NCI-H2196 (cell line): ENCODE results near the gene PIGL.
"Not testable (repeated sequence)": the region's sequence is repeated elsewhere in the genome, so short reads cannot be mapped to it uniquely, and the experiment has no call there.

Experiments used
- DNase-seq: peaks from one replicate; lab custom pipeline; 2025; ENCODE audit not compliant: unreplicated experiment; lab: John Stamatoyannopoulos, UW

The PIGL gene

GRCh38 chr17:16304830-16305229 lies 87.8 kb downstream of the PIGL start:
- no peak for DNase-seq

- no peak for DNase-seq
These were observed 89.2 kb downstream of the PIGL start for GRCh38 chr17:16306211-16306610.

DNA sequence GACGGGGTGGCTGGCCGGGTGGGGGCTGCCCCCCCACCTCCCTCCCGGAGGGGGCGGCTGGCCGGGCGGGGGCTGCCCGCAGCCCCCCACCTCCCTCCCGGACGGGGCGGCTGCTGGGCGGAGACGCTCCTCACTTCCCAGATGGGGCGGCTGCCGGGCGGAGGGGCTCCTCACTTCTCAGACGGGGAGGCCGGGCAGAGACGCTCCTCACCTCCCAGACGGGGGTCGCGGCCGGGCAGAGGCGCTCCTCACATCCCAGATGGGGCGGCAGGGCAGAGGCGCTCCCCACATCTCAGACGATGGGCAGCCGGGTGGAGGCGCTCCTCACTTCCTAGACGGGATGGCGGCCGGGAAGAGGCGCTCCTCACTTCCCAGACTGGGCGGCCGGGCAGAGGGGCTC lies 95.1 kb downstream of the PIGL start:
- DNase-seq, result not testable (repeated sequence)

GRCh38 chr17:16313139-16314090 lies 96.4 kb downstream of the PIGL start:
- no peak for DNase-seq

GRCh38 chr17:16314189-16314588 lies 97.2 kb downstream of the PIGL start:
- DNase-seq, result no peak

- no peak for DNase-seq
These were observed 97.8 kb downstream of the PIGL start for GRCh38 chr17:16314859-16315258.

DNA sequence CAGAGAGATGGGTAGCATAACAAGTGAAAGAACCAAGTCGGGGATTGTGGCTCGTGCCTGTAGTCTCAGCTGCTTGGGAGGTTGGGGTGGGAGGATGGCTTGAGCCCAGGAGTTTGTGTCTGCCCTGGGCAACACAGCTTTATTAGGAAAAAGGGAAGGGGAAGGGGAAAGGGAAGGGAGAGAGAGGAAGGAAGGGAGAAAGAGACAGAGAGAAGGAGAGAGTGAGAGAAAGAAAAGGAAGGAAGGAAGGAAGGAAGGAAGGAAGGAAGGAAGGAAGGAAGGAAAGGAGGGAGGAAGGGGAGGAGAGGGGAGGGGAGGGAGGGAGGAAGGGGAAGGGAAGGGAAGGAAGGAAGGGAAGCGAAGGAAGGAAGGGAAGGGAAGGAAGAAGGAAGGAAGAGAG lies 103.0 kb downstream of the PIGL start:
- no peak for DNase-seq

DNA sequence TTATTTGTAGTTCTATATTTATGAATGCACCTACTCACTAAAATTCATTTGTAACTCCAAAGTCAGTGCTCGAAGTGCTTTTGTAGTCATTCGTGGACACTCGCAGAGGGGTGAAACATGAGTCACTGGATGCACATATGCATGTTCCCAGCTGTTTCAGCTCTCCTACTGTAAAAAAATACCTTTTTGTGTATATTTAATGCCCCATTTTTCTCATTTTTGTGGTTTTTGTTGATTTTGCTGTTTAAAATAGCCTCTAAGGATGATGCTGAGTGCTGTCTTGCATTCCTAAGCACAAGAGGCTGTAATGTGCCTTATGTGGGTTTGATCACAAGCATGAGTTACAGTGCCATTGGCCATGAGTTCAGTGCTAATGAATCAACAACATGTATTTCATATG lies 105.6 kb downstream of the PIGL start:
- no peak for DNase-seq

DNA sequence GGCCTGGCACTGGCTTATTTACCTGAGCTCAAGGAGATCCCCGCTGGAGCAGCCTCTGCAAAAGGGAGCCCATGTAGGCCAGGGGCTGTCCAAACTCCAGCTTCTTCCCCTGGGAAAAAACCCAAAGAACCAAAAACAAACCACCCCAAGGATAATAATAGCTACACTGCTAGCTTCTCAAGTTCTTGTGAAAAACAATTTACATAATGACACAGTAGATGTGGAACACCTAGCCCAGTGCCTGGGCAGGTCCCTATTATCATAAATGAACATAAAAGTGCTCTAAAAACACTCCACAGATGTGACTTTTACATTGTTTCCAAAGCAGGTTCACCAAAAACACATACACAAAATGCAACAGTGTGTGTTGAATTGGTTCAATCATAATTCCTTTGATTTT lies 109.0 kb downstream of the PIGL start:
- no peak for DNase-seq

DNA sequence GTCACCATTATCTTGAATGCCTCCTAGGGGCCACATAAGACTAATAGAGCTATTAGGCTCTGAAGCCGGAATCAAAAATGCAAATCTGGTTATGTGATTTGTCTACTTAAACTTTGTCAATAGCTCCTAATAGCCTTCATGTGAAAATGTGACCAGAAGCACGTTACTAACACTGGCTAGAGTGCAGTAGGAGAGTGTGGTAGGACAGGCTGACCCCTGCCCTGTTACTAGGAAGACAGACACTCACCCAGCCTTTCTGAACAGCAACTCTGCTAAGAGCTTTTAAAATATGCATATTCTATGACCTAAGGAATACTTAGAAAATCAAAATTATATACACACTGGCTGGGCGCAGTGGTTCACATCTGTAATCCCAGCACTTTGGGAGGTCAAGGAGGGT lies 110.0 kb downstream of the PIGL start:
- no peak for DNase-seq

- no peak for DNase-seq
These were observed 112.0 kb downstream of the PIGL start for GRCh38 chr17:16328997-16329396.

DNA sequence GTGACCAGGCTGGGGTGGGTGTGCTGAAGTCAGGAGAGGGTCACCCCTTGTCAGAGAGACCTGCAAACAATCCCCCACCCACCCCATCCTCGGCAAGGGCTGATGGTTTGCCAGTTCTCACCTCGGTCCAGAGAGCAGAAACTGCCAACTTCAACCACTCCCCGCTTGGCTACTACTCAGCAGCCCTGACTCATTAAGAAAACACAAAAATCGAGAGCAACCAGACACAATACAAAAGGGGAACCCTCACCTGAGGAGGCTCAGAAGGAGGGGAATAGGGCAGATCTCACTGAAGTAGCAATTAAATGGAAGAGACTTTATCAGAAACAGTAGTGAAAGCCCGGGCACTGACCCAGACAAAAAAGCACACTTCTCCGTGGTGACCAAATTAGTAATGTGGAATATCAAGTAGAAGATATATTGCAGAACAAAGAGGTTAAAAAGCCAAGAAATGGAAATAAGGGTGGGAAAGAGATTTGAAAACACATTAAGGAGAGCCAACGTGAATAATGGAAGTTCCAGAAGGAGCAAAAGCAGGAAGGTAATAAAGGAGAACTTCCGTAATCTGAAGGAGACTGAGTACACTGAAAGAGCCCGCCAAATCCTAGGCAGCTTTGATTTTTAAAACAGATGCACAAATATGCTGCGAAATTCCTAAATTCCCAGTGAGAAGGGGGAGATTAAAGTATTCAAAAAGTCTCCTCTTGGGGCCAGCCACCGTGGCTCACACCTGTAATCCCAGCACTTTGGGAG lies 112.7 kb downstream of the PIGL start:
- DNase-seq, result no peak

- DNase-seq, result no peak
These were observed 121.4 kb downstream of the PIGL start for GRCh38 chr17:16338391-16338790.

- DNase-seq, result no peak
These were observed 122.4 kb downstream of the PIGL start for GRCh38 chr17:16339402-16339801.

DNA sequence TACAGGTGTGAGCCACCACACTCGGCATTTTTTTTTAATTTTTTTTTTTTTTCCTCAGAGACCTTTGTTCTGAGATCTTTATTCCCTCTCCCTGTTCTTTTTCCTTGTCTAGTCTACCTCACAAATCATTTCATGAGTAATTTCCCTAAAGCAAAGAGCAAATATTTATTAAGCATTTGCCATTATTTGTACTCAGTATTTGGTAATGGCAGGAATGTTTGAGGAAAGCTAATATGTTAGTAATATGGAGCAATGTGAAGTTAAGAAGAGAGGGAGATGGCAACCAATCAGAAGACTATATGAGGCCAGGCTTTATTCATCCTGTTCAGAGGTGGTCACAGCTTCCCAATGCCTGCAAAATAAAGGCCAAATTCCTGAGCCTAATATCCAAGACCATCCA lies 122.9 kb downstream of the PIGL start:
- no peak for DNase-seq

GRCh38 chr17:16342979-16343378 lies 126.0 kb downstream of the PIGL start:
- DNase-seq, result no peak

DNA sequence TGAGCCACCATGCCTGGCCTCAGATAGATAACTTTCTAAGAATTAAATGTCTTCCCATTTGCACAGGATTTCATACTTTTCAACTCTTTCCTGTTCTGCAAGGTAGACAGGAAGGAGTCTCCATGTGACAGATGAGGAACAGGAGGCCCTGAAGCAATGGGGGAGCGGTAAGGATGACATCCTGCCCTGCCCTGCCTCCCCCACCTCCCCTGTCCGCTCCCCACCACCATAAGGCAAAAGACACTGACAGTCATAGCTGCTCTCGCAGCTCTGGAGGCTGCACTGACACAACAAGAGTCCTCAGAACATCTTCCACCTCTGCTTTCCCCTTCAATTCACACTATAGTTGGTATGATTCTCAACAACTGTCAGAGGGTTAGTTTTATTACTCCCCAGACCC lies 126.6 kb downstream of the PIGL start:
- DNase-seq, result no peak

GRCh38 chr17:16345565-16345964 lies 128.6 kb downstream of the PIGL start:
- DNase-seq, result no peak

GRCh38 chr17:16346721-16347271 lies 129.8 kb downstream of the PIGL start:
- DNase-seq, result no peak

DNA sequence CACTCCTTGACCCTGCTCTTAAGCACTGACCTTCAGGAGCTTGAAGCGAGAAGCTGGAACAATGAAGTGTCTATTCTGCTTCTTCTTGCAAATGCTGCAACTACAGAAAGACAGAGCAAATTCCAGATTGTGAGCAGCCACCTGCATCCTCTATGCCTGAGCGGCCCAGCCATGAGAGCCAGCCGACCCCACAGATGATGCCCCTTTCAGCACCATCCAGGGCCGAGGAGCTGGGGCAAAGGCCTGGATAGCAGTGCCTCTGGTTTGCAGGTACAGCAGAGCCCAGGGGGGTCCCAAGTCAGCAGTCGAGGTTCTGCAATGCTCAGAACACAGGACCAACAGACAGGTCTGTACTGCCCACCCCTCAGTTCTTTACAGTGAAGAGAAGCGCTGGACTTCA lies 131.6 kb downstream of the PIGL start:
- no peak for DNase-seq

GRCh38 chr17:16349431-16349830 lies 132.4 kb downstream of the PIGL start:
- DNase-seq, result no peak

- no peak for DNase-seq
These were observed 134.8 kb downstream of the PIGL start for GRCh38 chr17:16351831-16352230.
